Nephron (organoid): ENCODE data around the gene LCK.
A peak's percentile ranks its signal among the peaks of the same experiment; 100 is the strongest.

Source experiments
- H3K27ac Mint-ChIP-seq, 3 experiments: 2 replicates each; pipeline ENCODE4 v1.8.0; 2020; ENCODE audit warnings: mixed read lengths in 3 of 3, mild to moderate bottlenecking in 2 of 3, moderate library complexity in 1 of 3
- H3K27me3 Mint-ChIP-seq: 2 replicates; pipeline ENCODE4 v1.8.0; 2021; ENCODE audit warnings: low read depth, mild to moderate bottlenecking, moderate library complexity, mixed read lengths
- H3K36me3 Mint-ChIP-seq: 2 replicates; pipeline ENCODE4 v1.8.0; 2020; ENCODE audit warnings: low read depth, mixed read lengths
- H3K4me1 Mint-ChIP-seq: 2 replicates; pipeline ENCODE4 v1.8.0; 2020; ENCODE audit warnings: mixed read lengths
- H3K4me3 Mint-ChIP-seq, 3 experiments: 2 replicates each; pipeline ENCODE4 v1.8.0; 2020; ENCODE audit warnings: mild to moderate bottlenecking in 3 of 3, mixed read lengths in 3 of 3, moderate library complexity in 2 of 3
- H3K9me3 Mint-ChIP-seq: 2 replicates; pipeline ENCODE4 v1.8.0; 2020; ENCODE audit warnings: mixed read lengths
- CTCF ChIP-seq, 3 experiments: fragments of 200-600 bp; sonication (generic); IDR thresholded peaks; one replicate each; pipeline ENCODE4 v1.5.0; 2021; ENCODE audit warnings: antibody characterized with exemption in 3 of 3; ENCODE audit not compliant: unreplicated experiment in 3 of 3

The LCK gene

GRCh38 chr1:32318127-32318869 lies 67.2 kb downstream of the LCK start:
- H3K4me3 Mint-ChIP-seq: no peak overlapping the region
- TF ChIP-seq CTCF (IDR thresholded peaks at IDR 0.05; ENCODE audit: unreplicated experiment in 3 of 3): no peak
- no peaks in the 10 kb centered on the region for H3K9me3 Mint-ChIP-seq
- H3K27me3 Mint-ChIP-seq: no peaks in the 10 kb centered on the region
- H3K4me1 Mint-ChIP-seq: no peaks in the 10 kb centered on the region
- no peak overlapping the region for H3K27ac Mint-ChIP-seq
- H3K36me3 Mint-ChIP-seq: peaks cover 30% of the 10 kb centered on the region

- Mint-ChIP-seq H3K4me3 (no peak overlapping the region), H3K4me1 (no peaks in the 10 kb centered on the region), H3K27me3 (no peaks in the 10 kb centered on the region), H3K27ac (no peak overlapping the region), H3K36me3 (peaks cover 32% of the 10 kb centered on the region), H3K9me3 (no peaks in the 10 kb centered on the region)
- no peak for TF ChIP-seq CTCF (IDR thresholded peaks at IDR 0.05; ENCODE audit: unreplicated experiment in 3 of 3)
These were observed 70.7 kb downstream of the LCK start for GRCh38 chr1:32321712-32322291.

- Mint-ChIP-seq H3K4me1 (peaks cover 6% of the 10 kb centered on the region), H3K4me3 (no peak overlapping the region), H3K27me3 (no peaks in the 10 kb centered on the region), H3K9me3 (no peaks in the 10 kb centered on the region), H3K36me3 (peaks cover 71% of the 10 kb centered on the region), H3K27ac (no peak overlapping the region)
- TF ChIP-seq CTCF (IDR thresholded peaks at IDR 0.05; ENCODE audit: unreplicated experiment in 3 of 3): no peak
These were observed 76.1 kb downstream of the LCK start for GRCh38 chr1:32327204-32327603.

GRCh38 chr1:32329931-32330466 lies 78.9 kb downstream of the LCK start:
- H3K4me1 Mint-ChIP-seq: peaks cover 22% of the 10 kb centered on the region

GRCh38 chr1:32330558-32331151 lies 79.6 kb downstream of the LCK start:
- H3K4me3 Mint-ChIP-seq: no peak overlapping the region
- peak overlapping the region in 2 of 3 experiments; percentile 39 to 53 for H3K27ac Mint-ChIP-seq
- TF ChIP-seq CTCF (IDR thresholded peaks at IDR 0.05; ENCODE audit: unreplicated experiment in 3 of 3): no peak
- H3K4me1 Mint-ChIP-seq: peaks cover 22% of the 10 kb centered on the region
- no peaks in the 10 kb centered on the region for H3K27me3 Mint-ChIP-seq
- H3K36me3 Mint-ChIP-seq: peaks cover 76% of the 10 kb centered on the region
- no peaks in the 10 kb centered on the region for H3K9me3 Mint-ChIP-seq

More at GRCh38 chr1:32329931-32330466, 78.9 kb downstream of the LCK start:
- Mint-ChIP-seq H3K36me3 (peaks cover 81% of the 10 kb centered on the region), H3K27me3 (no peaks in the 10 kb centered on the region), H3K27ac (no peak overlapping the region), H3K9me3 (no peaks in the 10 kb centered on the region), H3K4me3 (peak overlapping the region in 1 of 3 experiments; percentile 37)
- no peak for TF ChIP-seq CTCF (IDR thresholded peaks at IDR 0.05; ENCODE audit: unreplicated experiment in 3 of 3)
